Hematopoietic multipotent progenitor cell (in vitro differentiated cells): ENCODE results near the gene DCBLD1. TPM values are rescaled to one million over a fixed set of nuclear protein-coding genes. Genes with fewer than 3 reads are reported as not detected.

ENCODE experiments used
- DNase-seq, 3 donors: peaks; one replicate each; pipeline ENCODE4 v3.0.0-alpha.2; 2011 to 2015; ENCODE audit warnings: low read depth in 2 of 3, low spot score in 2 of 3
- total RNA-seq: library from RNA; depleted of rRNA; stranded (reverse); fragments of >200 nt; gene quantifications from one replicate; pipeline ENCODE4 v1.2.3, GENCODE V29; 2012

The DCBLD1 gene
- total RNA-seq, 1 donor: 0.81 TPM

DNA sequence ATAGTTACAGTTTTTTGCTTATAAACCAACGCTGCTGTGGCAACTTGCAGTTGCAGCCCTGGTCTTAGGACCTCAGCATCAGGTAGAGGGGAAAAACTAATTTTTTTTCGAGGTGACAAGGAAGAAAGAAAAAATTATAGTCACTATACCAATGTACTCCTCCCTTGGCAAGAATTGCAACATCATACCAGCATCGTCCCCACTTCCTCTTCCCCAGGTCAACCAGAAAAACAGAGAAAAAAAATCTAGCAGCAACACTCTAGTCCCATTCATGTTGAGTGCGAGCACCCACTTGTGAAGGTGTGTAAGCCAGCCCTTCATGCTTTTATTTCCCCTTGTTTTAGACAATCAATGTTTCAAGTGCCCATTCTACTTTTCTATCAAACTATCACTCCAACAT is 13.1 kb upstream of the DCBLD1 start:
- peak in 1 of 3 donors; percentile 73 for DNase-seq

DNA sequence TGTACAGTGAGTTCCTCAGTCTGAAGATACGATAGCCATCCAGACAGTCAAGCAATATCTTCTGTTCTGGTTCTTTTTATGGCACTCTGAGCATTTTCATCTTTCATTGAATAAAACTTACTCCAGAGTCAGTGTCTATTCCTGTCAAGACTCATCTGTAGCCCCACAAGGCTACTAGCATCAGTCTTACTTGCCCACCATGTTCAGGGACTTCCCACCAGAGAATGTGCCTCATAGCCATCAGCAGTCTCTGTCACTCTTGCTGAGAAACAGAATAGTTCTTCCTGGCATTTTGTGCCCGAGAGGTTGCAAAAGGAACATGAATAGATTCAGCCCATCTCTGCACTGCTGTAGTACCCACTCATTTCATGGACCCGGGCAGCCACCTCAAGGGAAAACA is 12.7 kb upstream of the DCBLD1 start:
- no peak for DNase-seq

GRCh38 chr6:117472667-117473066 is 9.8 kb upstream of the DCBLD1 start:
- no peak for DNase-seq

- no peak for DNase-seq
Observed at GRCh38 chr6:117473401-117473800, 9.1 kb upstream of the DCBLD1 start.

DNA sequence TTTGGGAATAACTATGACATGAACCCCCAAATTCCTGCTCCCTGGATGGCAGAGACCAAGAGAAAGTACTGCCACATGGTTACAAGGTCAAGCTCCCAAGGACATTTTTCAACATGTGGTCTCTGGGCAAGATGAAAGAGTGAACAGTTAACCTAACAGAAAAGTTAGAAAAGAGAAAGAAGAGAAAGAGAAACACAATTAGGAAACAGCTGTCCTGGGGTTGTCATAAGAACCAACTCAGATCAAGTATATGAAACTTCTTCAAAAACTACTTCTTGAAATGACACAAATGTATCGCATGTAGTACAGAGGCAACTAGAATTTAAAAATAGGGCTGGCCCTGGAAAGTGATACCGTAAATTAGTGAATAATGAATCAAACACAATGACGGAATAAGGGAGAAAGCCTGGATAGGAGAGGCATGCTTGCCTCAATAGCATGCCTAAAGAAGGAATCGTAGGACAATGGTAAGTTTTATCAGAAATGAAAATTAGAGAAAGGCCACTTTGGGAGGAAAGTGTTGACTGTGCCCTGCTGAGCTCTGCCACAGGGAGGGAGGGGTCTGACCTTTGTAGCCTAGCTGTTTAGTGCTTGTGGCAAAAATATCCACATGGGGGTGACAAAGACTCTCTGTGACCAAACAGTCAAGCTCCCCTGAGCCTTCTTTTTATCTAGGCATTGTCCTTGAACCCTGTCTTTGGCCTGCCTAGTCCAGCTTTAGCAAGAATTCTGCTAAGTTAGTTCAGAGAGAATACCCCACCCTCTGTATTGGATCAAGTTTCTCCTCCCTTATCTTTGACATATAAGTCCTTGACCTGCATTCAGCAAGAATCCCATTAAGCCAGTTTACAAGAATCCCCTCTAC is 4.3 kb upstream of the DCBLD1 start:
- DNase-seq: peak in 1 of 3 donors; percentile 65

- DNase-seq: no peak
Observed at GRCh38 chr6:117478853-117479231, 3.6 kb upstream of the DCBLD1 start.

GRCh38 chr6:117480651-117481050 is 1.8 kb upstream of the DCBLD1 start:
- no peak for DNase-seq

- peak in 1 of 3 donors; percentile 15 for DNase-seq
Observed at GRCh38 chr6:117481278-117481925, 1.1 kb upstream of the DCBLD1 start.

GRCh38 chr6:117481926-117482239 is 591 bp upstream of the DCBLD1 start:
- peak in 1 of 3 donors; percentile 12 for DNase-seq

DNA sequence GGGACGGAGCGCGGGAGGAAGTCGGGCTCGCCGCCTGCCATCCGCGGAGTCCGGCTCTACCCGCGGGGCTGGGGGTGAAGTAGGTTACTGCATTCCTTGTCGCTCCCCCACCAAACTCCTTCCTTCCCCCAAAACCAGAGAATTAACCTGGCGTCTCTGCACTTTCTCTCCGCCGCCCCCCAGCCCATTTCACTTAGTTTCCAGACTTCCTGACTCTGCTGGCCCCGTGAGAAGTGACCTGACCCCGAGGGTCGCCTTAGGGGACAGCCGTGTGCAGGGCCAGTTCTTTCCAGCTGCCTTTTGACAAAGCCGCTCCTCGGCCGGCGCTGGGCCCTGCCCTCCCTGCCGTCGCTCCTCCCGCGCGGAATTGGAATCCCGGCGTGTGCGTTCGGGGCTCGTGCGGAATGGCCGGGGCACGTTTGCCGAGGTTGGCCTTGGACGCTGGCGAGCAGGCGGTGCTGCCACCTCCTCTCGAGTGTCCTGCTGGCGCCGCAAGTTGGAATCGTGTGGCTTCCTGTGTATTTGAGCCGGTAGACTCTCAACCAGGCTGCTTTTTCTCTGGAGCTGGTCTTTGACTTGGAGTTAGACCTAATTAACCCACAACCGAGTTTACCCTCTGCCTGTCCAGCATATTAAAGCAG is 650 bp downstream of the DCBLD1 start:
- DNase-seq: no peak

DNA sequence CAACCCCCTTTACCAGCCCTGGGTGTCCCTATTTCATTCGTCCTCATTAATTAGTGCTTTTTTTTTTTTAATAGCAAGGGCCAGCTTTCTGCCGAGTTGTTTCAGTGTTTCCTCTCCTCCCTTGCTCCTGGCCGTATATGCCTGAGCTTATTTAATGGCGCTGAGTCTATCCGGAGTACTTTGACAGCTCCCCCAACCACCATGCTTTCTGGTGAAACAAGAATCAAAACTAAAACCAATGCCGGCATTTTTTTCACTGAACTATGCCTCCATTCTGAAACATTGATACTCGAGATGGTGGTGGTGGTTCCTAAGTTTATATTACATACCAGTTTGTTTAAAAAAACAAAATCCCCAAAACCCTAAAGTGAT is 1.2 kb downstream of the DCBLD1 start:
- peak in 1 of 3 donors; percentile 31 for DNase-seq

- no peak for DNase-seq
Observed at GRCh38 chr6:117484052-117484646, 1.7 kb downstream of the DCBLD1 start.

DNA sequence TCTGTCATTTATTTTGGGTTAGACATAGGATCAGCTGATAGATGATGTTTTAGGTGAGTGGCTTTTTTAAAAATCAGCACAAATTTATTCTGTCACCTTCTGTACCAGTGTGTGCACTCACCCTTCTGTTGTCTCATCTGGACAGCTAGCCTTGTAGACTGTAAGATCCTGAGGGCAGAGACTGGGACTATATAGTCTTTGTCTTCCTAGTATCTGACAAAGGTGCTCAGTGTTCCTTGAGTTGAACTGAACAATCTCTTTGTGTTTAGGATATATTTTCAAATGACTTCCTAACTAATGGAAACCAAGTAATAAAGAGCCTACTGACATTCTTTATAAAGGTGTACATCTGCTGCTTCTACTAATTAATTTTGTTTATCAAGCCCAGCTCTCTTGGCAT is 3.0 kb downstream of the DCBLD1 start:
- no peak for DNase-seq

DNA sequence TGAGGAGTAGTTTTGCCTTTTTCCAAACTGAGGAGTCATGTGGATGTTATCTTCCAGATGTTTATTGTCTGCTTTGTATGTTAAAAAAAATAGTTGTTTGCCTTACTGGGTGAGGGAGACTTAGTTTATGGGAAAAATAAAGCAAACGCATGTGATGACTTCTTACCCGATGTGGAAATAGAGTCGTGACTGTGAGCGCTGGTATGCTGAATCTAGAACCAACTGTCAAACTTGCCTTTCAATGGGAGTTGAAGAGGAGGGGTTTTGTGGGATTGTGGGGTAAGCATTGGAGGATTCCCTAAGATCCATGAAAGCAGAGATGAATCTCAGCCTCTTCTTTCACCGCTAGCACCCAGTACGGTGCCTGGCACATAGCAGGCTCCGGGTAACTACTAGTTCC is 5.3 kb downstream of the DCBLD1 start:
- no peak for DNase-seq

DNA sequence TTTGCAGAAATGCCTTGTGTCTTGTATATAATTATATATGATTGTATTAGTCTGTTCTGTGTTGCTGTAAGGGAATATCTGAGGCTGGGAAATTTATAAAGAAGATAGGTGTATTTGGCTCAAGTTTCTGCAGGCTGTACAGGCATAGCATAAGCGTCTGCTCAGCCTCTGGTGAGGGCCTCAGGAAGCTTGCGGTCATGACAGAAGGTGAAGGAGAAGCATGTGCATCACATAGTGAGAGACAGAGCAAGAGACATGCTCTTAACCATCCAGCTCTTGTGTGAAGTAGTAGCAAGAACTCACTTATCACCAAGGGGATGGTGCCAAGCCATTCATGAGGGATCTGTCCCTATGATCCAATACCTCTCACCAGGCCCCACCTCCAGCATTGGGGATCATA is 6.5 kb downstream of the DCBLD1 start:
- no peak for DNase-seq

DNA sequence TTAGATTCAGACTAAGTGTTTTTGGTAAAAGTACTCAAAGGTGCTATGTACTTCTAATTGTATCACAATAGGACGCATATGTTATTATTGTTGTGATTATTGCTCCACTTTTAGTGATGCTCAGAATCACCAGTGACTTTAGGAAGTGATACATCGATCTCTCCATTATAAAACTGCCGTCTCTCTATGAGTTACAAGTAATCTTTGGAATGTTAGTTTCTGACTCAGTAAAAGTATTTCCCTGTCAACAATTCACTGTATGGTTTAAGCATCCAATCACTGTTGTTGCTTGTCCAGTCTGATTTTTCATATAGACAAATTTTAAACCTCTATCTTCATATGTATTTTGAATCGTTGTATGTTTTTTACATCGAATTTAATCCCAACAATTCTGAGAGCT is 9.4 kb downstream of the DCBLD1 start:
- DNase-seq: no peak

GRCh38 chr6:117493470-117493869 is 11.0 kb downstream of the DCBLD1 start:
- no peak for DNase-seq

DNA sequence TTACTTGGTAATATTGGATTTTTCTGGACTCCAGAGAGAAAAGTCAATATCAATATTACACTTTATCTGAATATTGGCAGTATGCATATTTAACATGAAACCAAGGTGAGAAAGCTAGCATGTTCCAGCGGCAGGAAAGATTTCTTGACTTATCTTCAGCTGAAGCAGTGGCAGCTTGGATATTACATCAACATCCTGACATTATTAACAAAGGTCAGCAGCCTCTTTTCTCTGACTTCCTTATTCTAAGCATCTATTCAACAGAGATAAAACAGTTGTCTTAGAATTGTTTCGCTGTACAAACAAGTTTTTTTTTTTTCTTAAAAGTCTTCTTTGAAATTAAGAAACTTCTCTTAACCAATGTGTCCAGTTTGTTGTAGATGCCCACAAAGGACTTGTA is 11.8 kb downstream of the DCBLD1 start:
- DNase-seq: peak in 1 of 3 donors; percentile 11

- no peak for DNase-seq
Observed at GRCh38 chr6:117494694-117495318, 12.3 kb downstream of the DCBLD1 start.

- DNase-seq: no peak
Observed at GRCh38 chr6:117495425-117495824, 13.0 kb downstream of the DCBLD1 start.

GRCh38 chr6:117495869-117496268 is 13.4 kb downstream of the DCBLD1 start:
- no peak for DNase-seq
